ENCODE measurements around the gene ANAPC2.

ANAPC2 gene

GRCh38 chr9:137173796-137174664 lies 14.3 kb downstream of the ANAPC2 start:
- DNase-seq: no peak

- no peak for DNase-seq
These were observed 15.2 kb downstream of the ANAPC2 start for GRCh38 chr9:137172901-137173795.

- no peak for DNase-seq
These were observed 17.0 kb downstream of the ANAPC2 start for GRCh38 chr9:137171149-137171900.

GRCh38 chr9:137170486-137171148 lies 17.7 kb downstream of the ANAPC2 start:
- no peak for DNase-seq

GRCh38 chr9:137169896-137170358 lies 18.4 kb downstream of the ANAPC2 start, which contains the start of gene LRRC26:
TSS of gene LRRC26 (minus strand) at chr9:137170051. CDS start at chr9:137169943, 108 bp downstream.
- DNase-seq: no peak

GRCh38 chr9:137168904-137169856 lies 19.2 kb downstream of the ANAPC2 start:
- peak; percentile 53 for DNase-seq

- DNase-seq: no peak
These were observed 19.8 kb downstream of the ANAPC2 start for GRCh38 chr9:137168573-137168903.

- no peak for DNase-seq
These were observed 20.4 kb downstream of the ANAPC2 start for GRCh38 chr9:137167747-137168572.

GRCh38 chr9:137167277-137167746 lies 21.0 kb downstream of the ANAPC2 start:
- DNase-seq: no peak

GRCh38 chr9:137166380-137167229 lies 21.8 kb downstream of the ANAPC2 start:
- DNase-seq: no peak

- no peak for DNase-seq
These were observed 23.0 kb downstream of the ANAPC2 start for GRCh38 chr9:137165250-137165836.

- DNase-seq: no peak
These were observed 23.8 kb downstream of the ANAPC2 start for GRCh38 chr9:137164370-137165249.

GRCh38 chr9:137163805-137164204 lies 24.6 kb downstream of the ANAPC2 start:
- no peak for DNase-seq

- no peak for DNase-seq
These were observed 25.0 kb downstream of the ANAPC2 start for GRCh38 chr9:137163365-137163715.

GRCh38 chr9:137162505-137163364 lies 25.6 kb downstream of the ANAPC2 start:
- DNase-seq: no peak

Measured in activated CD4-positive, alpha-beta T cell treated with anti-CD3 and anti-CD28 coated beads, Interleukin-2, Interleukin-6, amounts not matched to agents 100 ng/mL and 50 ng/mL, durations not matched to agents 16 hours and 8 hours (primary cell).